Hepatocyte (in vitro differentiated cells): ENCODE results near the gene SGMS2. TPM values are rescaled to one million over a fixed set of nuclear protein-coding genes. Genes with fewer than 3 reads are reported as not detected.

Experiments
- DNase-seq: peaks from one replicate; pipeline ENCODE4 v3.0.0-alpha.2; 2016; ENCODE audit warnings: low spot score
- H2AFZ ChIP-seq: fragments of 200-600 bp; sonication (generic); 2 replicates; pipeline ENCODE4 v1.6.0; 2016; ENCODE audit warnings: antibody characterized with exemption, mild to moderate bottlenecking
- H3K27ac ChIP-seq: fragments of 200-600 bp; sonication (generic); 2 replicates; pipeline ENCODE4 v1.5.1; 2016; ENCODE audit warnings: mild to moderate bottlenecking
- H3K27me3 ChIP-seq: fragments of 200-600 bp; sonication (generic); 2 replicates; pipeline ENCODE4 v1.6.1; 2016
- H3K36me3 ChIP-seq: fragments of 200-600 bp; sonication (generic); replicated peaks from 2 replicates; pipeline ENCODE4 v1.5.1; 2016; ENCODE audit warnings: low read depth; ENCODE audit not compliant: insufficient read depth
- H3K4me1 ChIP-seq: fragments of 200-600 bp; sonication (generic); 2 replicates; pipeline ENCODE4 v1.5.1; 2016; ENCODE audit warnings: mild to moderate bottlenecking, moderate library complexity; ENCODE audit not compliant: insufficient read depth
- H3K4me2 ChIP-seq: fragments of 200-600 bp; sonication (generic); 2 replicates; pipeline ENCODE4 v1.6.0; 2016
- H3K4me3 ChIP-seq: fragments of 200-600 bp; sonication (generic); 2 replicates; pipeline ENCODE4 v1.5.1; 2016; ENCODE audit warnings: mild to moderate bottlenecking
- H3K79me2 ChIP-seq: fragments of 200-600 bp; sonication (generic); 2 replicates; pipeline ENCODE4 v1.6.0; 2017; ENCODE audit warnings: mild to moderate bottlenecking
- H3K9me2 ChIP-seq: fragments of 200-600 bp; sonication (generic); replicated peaks from 2 replicates; pipeline ENCODE4 v1.6.0; 2017; ENCODE audit warnings: mild to moderate bottlenecking; ENCODE audit not compliant: insufficient read depth
- H3K9me3 ChIP-seq: fragments of 200-600 bp; sonication (generic); 2 replicates; pipeline ENCODE4 v1.5.1; 2016; ENCODE audit warnings: low read depth, mild to moderate bottlenecking
- H4K20me1 ChIP-seq: fragments of 200-600 bp; sonication (generic); 2 replicates; pipeline ENCODE4 v1.6.0; 2016; ENCODE audit warnings: mild to moderate bottlenecking; ENCODE audit not compliant: insufficient read depth, poor library complexity, severe bottlenecking
- EZH2 ChIP-seq: fragments of 200-600 bp; sonication (generic); IDR thresholded peaks from 2 replicates; pipeline ENCODE4 v1.6.1; 2016; ENCODE audit warnings: antibody characterized with exemption, mild to moderate bottlenecking, borderline replicate concordance
- EZH2phosphoT487 ChIP-seq: fragments of 200-600 bp; sonication (generic); IDR thresholded peaks from one replicate; pipeline ENCODE4 v1.6.1; 2018; ENCODE audit warnings: antibody characterized with exemption, mild to moderate bottlenecking, low read depth, moderate library complexity; ENCODE audit not compliant: unreplicated experiment, severe bottlenecking
- WGBS: methylation state at CpG from one replicate; pipeline ENCODE4 v1.1.6; 2016; ENCODE audit warnings: low lambda C conversion rate; ENCODE audit errors: missing lambda C conversion rate; 5-methylcytosine and 5-hydroxymethylcytosine counted together
- polyA plus RNA-seq: library from polyadenylated mRNA; unstranded; fragments of >200 nt; fragmentation: Nextera tagmentation; extraction: Ambion mirVana; gene quantifications from 2 replicates; pipeline ENCODE4 v1.2.1, GENCODE V29; 2016
- total RNA-seq: library from RNA; depleted of rRNA; stranded (reverse); fragments of >200 nt; gene quantifications from 2 replicates; pipeline ENCODE4 v1.2.3, GENCODE V29; 2014
- TF ChIP-seq, protein P1 (sequence below): fragments of 200-600 bp; sonication (generic); IDR thresholded peaks from 2 replicates; pipeline ENCODE4 v1.5.1; 2016; ENCODE audit warnings: antibody characterized with exemption, mild to moderate bottlenecking; ENCODE audit not compliant: poor library complexity

SGMS2 gene
- total and polyA plus RNA-seq, 2 experiments from 2014 or later, result 33.1 to 75.7 TPM

- Histone ChIP-seq H3K9me3 (no peaks in the 10 kb centered on the region), H3K4me3 (peak within 1 kb of the TSS; percentile 48), H3K27ac (peak within 1 kb of the TSS; percentile 1), H3K4me1 (peaks cover 7% of the 10 kb centered on the region), H3K4me2 (peak within 1 kb of the TSS; percentile 99), H2AFZ (peak within 1 kb of the TSS; percentile 70), H4K20me1 (no peaks in the 10 kb centered on the region), H3K27me3 (peaks cover 5% of the 10 kb centered on the region), H3K79me2 (no peaks in the 10 kb centered on the region), H3K9me2 (no peaks in the 10 kb centered on the region), H3K36me3 (no peaks in the 10 kb centered on the region)
- peak; percentile 90 for DNase-seq
- TF ChIP-seq, protein P1, sequence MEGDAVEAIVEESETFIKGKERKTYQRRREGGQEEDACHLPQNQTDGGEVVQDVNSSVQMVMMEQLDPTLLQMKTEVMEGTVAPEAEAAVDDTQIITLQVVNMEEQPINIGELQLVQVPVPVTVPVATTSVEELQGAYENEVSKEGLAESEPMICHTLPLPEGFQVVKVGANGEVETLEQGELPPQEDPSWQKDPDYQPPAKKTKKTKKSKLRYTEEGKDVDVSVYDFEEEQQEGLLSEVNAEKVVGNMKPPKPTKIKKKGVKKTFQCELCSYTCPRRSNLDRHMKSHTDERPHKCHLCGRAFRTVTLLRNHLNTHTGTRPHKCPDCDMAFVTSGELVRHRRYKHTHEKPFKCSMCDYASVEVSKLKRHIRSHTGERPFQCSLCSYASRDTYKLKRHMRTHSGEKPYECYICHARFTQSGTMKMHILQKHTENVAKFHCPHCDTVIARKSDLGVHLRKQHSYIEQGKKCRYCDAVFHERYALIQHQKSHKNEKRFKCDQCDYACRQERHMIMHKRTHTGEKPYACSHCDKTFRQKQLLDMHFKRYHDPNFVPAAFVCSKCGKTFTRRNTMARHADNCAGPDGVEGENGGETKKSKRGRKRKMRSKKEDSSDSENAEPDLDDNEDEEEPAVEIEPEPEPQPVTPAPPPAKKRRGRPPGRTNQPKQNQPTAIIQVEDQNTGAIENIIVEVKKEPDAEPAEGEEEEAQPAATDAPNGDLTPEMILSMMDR, result no peak
- no peak for TF ChIP-seq EZH2
- no peak for TF ChIP-seq EZH2phosphoT487
- WGBS, result 8% methylated on average over 53 of the region's 78 CpGs
These were observed 106.4 kb downstream of the SGMS2 start, which contains the start of gene CYP2U1 for GRCh38 chr4:107930821-107931774. Gene CYP2U1, plus strand, starts transcription at chr4:107931549. Its CDS starts 95 bp downstream, at chr4:107931644.

DNA sequence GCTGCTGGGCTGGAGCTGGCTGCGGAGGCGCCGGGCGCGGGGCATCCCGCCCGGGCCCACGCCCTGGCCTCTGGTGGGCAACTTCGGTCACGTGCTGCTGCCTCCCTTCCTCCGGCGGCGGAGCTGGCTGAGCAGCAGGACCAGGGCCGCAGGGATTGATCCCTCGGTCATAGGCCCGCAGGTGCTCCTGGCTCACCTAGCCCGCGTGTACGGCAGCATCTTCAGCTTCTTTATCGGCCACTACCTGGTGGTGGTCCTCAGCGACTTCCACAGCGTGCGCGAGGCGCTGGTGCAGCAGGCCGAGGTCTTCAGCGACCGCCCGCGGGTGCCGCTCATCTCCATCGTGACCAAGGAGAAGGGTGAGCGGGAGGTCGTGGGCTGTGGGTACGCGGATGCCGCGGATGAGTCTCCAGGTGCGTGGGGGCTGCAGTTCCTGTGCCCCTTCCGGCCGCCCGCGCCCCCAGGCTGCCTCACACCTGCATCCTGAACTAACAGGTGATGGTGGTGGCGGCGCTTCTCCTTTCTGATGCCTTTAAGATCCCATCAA is 107.1 kb downstream of the SGMS2 start:
- peak overlapping the region; percentile 99 for H3K4me2 ChIP-seq
- H3K9me2 ChIP-seq, result no peaks in the 10 kb centered on the region
- peak overlapping the region; percentile 70 for H2AFZ ChIP-seq
- DNase-seq, result peak; percentile 6
- H3K79me2 ChIP-seq, result no peaks in the 10 kb centered on the region
- H3K27ac ChIP-seq, result peak overlapping the region; percentile 1
- peaks cover 5% of the 10 kb centered on the region for H3K27me3 ChIP-seq
- no peaks in the 10 kb centered on the region for H4K20me1 ChIP-seq
- H3K36me3 ChIP-seq, result no peaks in the 10 kb centered on the region
- peaks cover 7% of the 10 kb centered on the region for H3K4me1 ChIP-seq
- no peaks in the 10 kb centered on the region for H3K9me3 ChIP-seq
- 11% methylated on average over 45 of the region's 45 CpGs for WGBS
- TF ChIP-seq EZH2phosphoT487, result no peak
- TF ChIP-seq, protein P1, result no peak
- TF ChIP-seq EZH2, result no peak
- H3K4me3 ChIP-seq, result peak overlapping the region; percentile 48

DNA sequence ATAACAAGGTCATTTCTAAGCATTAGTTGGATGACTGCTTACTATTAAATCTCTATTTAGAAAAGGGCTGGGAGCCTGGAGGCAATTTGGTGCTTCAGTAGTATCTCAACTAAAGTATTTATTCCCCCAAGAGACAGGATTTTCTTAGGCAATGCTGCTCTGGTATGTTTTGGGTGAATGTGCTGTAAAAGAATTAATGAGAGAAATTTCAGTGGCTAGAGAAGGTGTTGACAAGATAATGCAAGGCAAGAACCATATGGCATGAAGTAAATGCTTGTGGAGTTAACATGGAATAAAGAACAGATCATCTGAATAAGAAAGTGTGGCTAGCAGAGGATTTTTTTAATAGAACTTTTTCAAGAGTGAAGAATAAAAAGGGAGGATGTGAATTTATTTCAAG is 110.5 kb downstream of the SGMS2 start:
- H3K9me2 ChIP-seq, result no peaks in the 10 kb centered on the region
- no peak overlapping the region for H2AFZ ChIP-seq
- no peak overlapping the region for H3K4me3 ChIP-seq
- no peaks in the 10 kb centered on the region for H3K79me2 ChIP-seq
- no peak overlapping the region for H3K27ac ChIP-seq
- peaks cover 7% of the 10 kb centered on the region for H3K4me1 ChIP-seq
- no peak for DNase-seq
- no peak overlapping the region for H3K4me2 ChIP-seq
- peaks cover 5% of the 10 kb centered on the region for H3K27me3 ChIP-seq
- H3K9me3 ChIP-seq, result no peaks in the 10 kb centered on the region
- no peaks in the 10 kb centered on the region for H3K36me3 ChIP-seq
- TF ChIP-seq, protein P1, result no peak
- no peak for TF ChIP-seq EZH2
- no peak for TF ChIP-seq EZH2phosphoT487
- H4K20me1 ChIP-seq, result no peaks in the 10 kb centered on the region
